HG03378 (cell line): ENCODE results near the gene BCL11B.

Experiments
- ATAC-seq: cut with Tn5 transposase; IDR thresholded peaks from one replicate; pipeline ENCODE4 v1.9.1; 2021; ENCODE audit warnings: mild to moderate bottlenecking, moderate library complexity; ENCODE audit not compliant: unreplicated experiment

BCL11B gene

DNA sequence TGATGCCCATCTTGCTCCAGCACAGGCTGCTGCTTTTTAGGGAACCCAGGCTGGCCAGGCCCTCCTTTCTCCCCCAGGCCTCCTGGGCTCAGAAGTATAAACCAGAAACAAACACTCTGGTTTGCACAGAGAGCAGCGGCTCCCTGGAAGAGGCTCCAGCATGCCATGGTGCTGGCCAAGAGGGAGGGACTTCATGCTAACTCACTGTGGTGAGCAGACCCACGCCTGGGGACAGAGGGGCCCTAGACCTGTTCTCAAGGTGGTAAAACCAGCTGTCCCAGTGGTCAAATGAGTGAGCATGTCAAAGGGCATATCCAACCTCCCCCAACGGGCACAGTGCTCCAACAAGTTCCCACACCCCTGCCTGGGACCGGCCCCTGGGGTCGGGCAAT is 15.5 kb downstream of the BCL11B start:
- no peak for ATAC-seq

GRCh38 chr14:99255621-99256482 is 16.1 kb downstream of the BCL11B start:
- ATAC-seq: no peak

DNA sequence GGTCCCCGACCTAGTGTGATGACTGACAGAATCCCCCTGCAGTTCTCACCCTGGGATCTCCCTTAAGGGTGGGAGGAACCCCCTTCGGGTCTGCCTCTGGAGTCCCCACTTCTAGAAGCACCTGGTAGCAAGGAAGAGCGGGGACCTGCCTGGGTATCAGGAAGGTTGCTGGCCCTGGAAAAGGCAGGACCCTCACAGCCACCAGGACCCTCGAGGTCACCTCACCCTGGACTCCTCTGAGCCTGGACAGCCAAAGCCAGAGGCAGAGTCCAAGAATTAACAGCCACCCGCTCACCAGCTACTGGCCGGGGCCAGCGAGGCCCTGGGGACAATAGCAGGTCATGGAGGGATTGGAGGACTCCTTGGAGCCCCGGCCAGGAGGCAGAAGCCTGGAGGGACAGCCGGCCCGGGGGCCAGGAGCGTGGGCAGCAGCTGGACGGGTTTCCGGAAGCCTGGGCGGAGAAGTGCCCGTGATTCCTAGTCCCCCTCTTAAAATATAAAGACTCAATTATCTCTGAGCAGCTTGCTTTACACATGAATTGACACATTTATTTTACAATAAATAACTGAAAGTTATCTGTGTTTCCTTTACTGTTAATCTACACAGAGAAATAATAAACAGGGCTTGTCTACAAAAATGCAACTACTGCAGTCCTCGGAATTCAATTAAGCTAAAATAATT is 17.5 kb downstream of the BCL11B start:
- ATAC-seq: no peak

- ATAC-seq: no peak
Measured at GRCh38 chr14:99253890-99254289, 18.1 kb downstream of the BCL11B start.

DNA sequence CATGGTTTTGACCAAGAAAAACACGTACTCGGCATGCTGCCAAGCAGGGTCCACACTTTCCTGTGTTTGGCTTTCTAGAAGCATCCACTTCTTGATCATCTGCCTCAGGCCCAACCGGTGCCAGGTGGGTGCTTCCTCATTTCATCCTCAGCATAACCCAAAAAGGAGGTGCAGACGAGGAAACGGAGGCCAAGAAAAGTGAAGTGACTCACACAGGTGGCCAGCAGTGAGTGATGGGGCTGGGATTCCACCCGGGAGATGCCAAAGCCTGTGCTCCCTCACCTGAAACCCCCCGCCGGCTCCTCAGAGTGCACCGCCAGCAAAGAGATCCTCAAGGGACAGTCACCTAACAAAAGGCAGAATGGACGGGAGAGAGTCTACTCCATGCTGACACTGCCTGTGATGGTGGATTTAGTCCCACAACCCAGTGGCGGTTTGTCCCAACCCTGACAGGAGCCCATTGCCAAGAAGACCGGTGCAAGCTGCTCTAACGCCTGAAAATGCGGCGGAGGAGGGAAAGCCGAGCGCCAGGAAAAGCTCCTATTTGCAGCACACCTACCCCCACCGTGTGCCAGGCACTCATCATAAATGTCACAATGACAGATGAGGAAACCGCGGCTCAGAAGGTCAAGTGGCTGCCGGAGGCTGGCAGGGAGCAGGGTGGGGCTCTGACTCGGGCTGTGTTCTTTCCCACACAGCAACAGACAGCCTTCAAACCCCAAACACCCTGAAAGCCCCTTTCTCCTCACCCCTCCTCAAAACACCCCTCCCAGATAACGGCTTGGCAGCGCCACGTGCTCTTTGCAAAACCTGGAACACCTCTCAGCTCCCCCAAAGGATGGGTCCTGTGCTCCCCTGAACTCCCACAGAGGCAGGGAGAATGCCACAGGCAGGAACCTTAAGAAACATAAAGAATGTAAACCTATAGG is 18.8 kb downstream of the BCL11B start:
- ATAC-seq: no peak

- no peak for ATAC-seq
Measured at GRCh38 chr14:99252443-99252939, 19.5 kb downstream of the BCL11B start.

DNA sequence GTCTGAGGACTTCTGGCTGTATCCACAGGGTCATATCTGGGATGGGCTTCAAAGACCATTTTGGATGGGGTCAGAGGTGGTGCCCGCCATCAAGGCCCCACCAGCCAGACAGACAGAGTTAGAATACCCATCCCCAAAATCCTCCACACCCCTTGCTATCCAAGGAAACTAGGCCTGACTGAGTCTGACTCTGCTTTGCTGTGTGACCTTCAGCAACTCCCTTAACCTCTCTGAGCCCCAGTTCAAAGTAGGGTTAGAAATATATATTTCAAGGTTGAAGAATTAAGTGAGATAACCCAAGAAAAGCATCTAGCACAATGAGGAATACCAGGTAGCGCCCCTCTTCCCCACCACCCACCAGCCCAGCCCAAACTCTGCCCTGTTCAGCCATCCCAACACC is 20.3 kb downstream of the BCL11B start:
- ATAC-seq: no peak

GRCh38 chr14:99250636-99251208 is 21.3 kb downstream of the BCL11B start:
- ATAC-seq: no peak

- no peak for ATAC-seq
Measured at GRCh38 chr14:99249389-99249788, 22.6 kb downstream of the BCL11B start.

GRCh38 chr14:99248761-99249171 is 23.2 kb downstream of the BCL11B start:
- ATAC-seq: no peak

- ATAC-seq: no peak
Measured at GRCh38 chr14:99247772-99248171, 24.2 kb downstream of the BCL11B start.

- no peak for ATAC-seq
Measured at GRCh38 chr14:99247101-99247729, 24.8 kb downstream of the BCL11B start.

DNA sequence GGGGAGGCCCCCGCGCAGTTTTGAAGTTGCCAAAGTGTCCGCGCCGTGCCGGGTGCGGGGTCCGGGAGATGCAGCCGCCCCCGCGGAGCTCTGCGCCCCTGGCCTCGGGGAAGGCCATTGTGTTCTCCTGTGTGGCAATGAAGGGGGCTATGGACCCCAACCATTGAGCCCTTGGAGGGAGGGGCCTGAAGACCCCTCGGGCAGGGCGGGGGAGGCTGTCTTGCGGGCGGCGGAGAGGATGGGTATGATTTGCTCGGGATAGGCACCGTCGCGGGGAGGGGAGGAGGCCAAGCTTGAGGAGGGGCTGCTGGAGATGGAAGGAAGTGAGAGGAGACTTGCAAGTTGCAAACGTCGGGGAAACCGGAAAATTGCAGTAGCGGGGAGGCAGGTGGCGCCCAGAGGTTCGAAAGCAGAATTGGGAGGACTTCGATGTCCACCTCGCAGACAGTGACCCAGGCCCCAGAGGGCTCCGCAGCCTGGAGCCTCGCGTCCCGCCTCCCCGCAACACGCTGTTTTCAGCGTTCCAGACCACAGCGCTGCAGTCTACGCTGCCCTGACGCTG is 25.4 kb downstream of the BCL11B start:
- ATAC-seq: no peak

GRCh38 chr14:99245564-99246511 is 26.2 kb downstream of the BCL11B start:
- ATAC-seq: no peak

GRCh38 chr14:99244941-99245563 is 26.9 kb downstream of the BCL11B start:
- ATAC-seq: no peak

- ATAC-seq: no peak
Measured at GRCh38 chr14:99244367-99244901, 27.6 kb downstream of the BCL11B start.

DNA sequence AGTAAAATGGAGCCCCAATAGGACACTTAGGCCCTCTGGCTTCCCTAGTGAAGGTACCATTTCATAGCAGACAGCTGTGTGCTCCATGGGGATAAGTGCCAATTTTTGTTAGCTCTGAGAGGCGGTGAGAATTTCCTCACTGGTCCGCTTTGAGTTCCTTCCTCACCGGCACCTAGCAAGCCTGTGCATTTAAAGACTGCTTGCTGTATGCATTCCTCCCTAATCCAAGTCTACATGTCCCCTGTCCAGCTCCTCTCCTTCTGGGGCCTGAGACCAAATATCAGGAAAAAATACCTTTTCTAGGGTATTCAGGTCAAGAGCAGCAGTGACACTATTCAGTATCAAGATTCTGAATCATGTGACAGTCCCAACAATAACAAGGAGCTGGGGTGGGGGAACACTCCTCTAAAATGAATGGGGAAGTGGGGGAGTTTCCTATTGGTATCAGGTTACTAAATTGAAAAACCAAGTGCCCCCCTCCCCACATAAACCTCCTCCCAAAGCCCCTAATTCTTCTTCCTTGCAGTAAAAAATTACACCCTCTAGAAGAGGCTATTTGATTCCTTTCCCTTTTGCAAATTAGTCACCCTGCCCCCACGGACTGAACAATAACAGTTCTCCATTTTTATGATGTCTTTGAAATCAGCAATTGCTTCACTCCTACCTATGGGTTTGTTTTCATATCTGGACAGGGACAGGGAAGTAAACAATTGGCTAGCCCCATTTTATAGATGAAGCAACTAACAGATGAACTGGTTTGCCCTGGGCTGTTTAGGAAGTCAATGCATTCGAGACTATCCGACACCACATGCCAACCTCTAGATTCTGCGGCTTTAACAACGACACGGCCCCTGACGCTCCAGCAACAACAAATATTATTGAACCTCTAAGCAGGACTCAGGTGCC is 28.9 kb downstream of the BCL11B start:
- no peak for ATAC-seq
